M059J (cell line): ENCODE data around the gene CSRP2. TPM values are rescaled to one million over a fixed set of nuclear protein-coding genes. Genes with fewer than 3 reads are reported as not detected.

ENCODE experiments used
- DNase-seq: peaks from one replicate; pipeline ENCODE4 v3.0.0-alpha.2; 2012; ENCODE audit warnings: low read depth
- total RNA-seq: library from RNA; depleted of rRNA; stranded (reverse); fragments of >200 nt; shearing (Covaris generic); gene quantifications from 2 replicates; pipeline ENCODE4 v1.2.3, GENCODE V29; 2014; rRNA removed

CSRP2 gene
- 90.2 and 121 TPM in 2 replicates for total RNA-seq

GRCh38 chr12:76878899-76879709 is at the start of gene CSRP2:
Gene CSRP2 (minus strand): TSS chr12:76879019. CDS start chr12:76866260, 12,759 bp downstream.
- peak; percentile 88 for DNase-seq

GRCh38 chr12:76927170-76927784 is 48.5 kb upstream of the CSRP2 start:
- peak; percentile 39 for DNase-seq

GRCh38 chr12:76925135-76925534 is 46.3 kb upstream of the CSRP2 start:
- DNase-seq = no peak

- no peak for DNase-seq
Measured at GRCh38 chr12:76922866-76923265, 44.0 kb upstream of the CSRP2 start.

GRCh38 chr12:76921891-76922664 is 43.3 kb upstream of the CSRP2 start:
- DNase-seq = no peak

GRCh38 chr12:76921100-76921471 is 42.3 kb upstream of the CSRP2 start:
- no peak for DNase-seq

- DNase-seq = no peak
Measured at GRCh38 chr12:76920172-76921099, 41.6 kb upstream of the CSRP2 start.

- DNase-seq = no peak
Measured at GRCh38 chr12:76919383-76920171, 40.8 kb upstream of the CSRP2 start.

GRCh38 chr12:76916170-76916540 is 37.3 kb upstream of the CSRP2 start:
- no peak for DNase-seq

GRCh38 chr12:76915361-76916169 is 36.7 kb upstream of the CSRP2 start:
- no peak for DNase-seq

GRCh38 chr12:76914102-76914859 is 35.5 kb upstream of the CSRP2 start:
- no peak for DNase-seq

GRCh38 chr12:76909290-76909689 is 30.5 kb upstream of the CSRP2 start:
- peak; percentile 15 for DNase-seq

- no peak for DNase-seq
Measured at GRCh38 chr12:76908303-76909017, 29.6 kb upstream of the CSRP2 start.

GRCh38 chr12:76901628-76902380 is 23.0 kb upstream of the CSRP2 start:
- DNase-seq = peak; percentile 10

GRCh38 chr12:76899522-76899921 is 20.7 kb upstream of the CSRP2 start:
- DNase-seq = no peak

GRCh38 chr12:76898442-76898841 is 19.6 kb upstream of the CSRP2 start:
- no peak for DNase-seq

GRCh38 chr12:76896274-76896673 is 17.5 kb upstream of the CSRP2 start:
- no peak for DNase-seq

GRCh38 chr12:76895796-76896195 is 17.0 kb upstream of the CSRP2 start:
- no peak for DNase-seq
